T-cell (primary cell): ENCODE measurements around the gene ZNF445. TPM values are rescaled to one million over a fixed set of nuclear protein-coding genes. Genes with fewer than 3 reads are reported as not detected.

ENCODE experiments used
- ATAC-seq, 4 experiments: fragments of 200-7000 bp in 3 of 4; fragments of 150-1000 bp in 1 of 4; cut with Tn5 transposase; replicated peaks in 1 of 4; 1 replicate in 3 of 4; 2 replicates in 1 of 4; pipeline ENCODE4 v1.10.0; 2021; ENCODE audit warnings: moderate library complexity in 3 of 4, mild to moderate bottlenecking in 2 of 4, moderate number of reproducible peaks in 1 of 4
- CTCF ChIA-PET, 2 donors: fragments of 300-600 bp; sonication (Branson Sonifier 250); formaldehyde crosslinking; loops; one replicate each; lab custom pipeline; 2022; ENCODE audit warnings: antibody characterized with exemption in 2 of 2; lab: Charles Lee
- POLR2A ChIA-PET, 2 donors: fragments of 300-600 bp; sonication (Branson Sonifier 250); formaldehyde crosslinking; loops; one replicate each; lab custom pipeline; 2022; ENCODE audit warnings: antibody characterized with exemption in 2 of 2; lab: Charles Lee
- DNase-seq, 35 experiments: peaks; one replicate each; pipeline versions ENCODE4 v3.0.0 to v3.0.0-alpha.2; 2013 to 2023
- H3K27ac ChIP-seq: one replicate; pipeline ENCODE4 v1.5.1; 2013; ENCODE audit warnings: low read length
- H3K27me3 ChIP-seq, 2 experiments: replicated peaks in 1 of 2; 1 replicate in 1 of 2; 2 replicates in 1 of 2; pipeline versions ENCODE4 v1.6.1 to v1.7.0; 2013; ENCODE audit warnings: low read length in 1 of 2, mixed read lengths in 1 of 2; ENCODE audit not compliant: control insufficient read depth in 2 of 2, insufficient read depth in 2 of 2; ENCODE audit errors: extremely low read depth in 1 of 2
- H3K36me3 ChIP-seq, 2 donors: 1 replicate in 1 of 2; 2 replicates in 1 of 2; pipeline versions ENCODE4 v1.6.1 to v1.7.0; 2013; ENCODE audit warnings: low read length in 1 of 2; ENCODE audit not compliant: control insufficient read depth in 2 of 2, insufficient read depth in 1 of 2; ENCODE audit errors: extremely low read depth in 1 of 2
- H3K4me1 ChIP-seq, 2 experiments: 1 replicate in 1 of 2; 2 replicates in 1 of 2; pipeline versions ENCODE4 v1.6.1 to v1.7.0; 2013; ENCODE audit warnings: low read length in 2 of 2, mixed read lengths in 1 of 2; ENCODE audit not compliant: insufficient read depth in 2 of 2, control insufficient read depth in 1 of 2; ENCODE audit errors: extremely low read depth in 1 of 2
- H3K4me3 ChIP-seq, 2 donors: 1 replicate in 1 of 2; 2 replicates in 1 of 2; pipeline versions ENCODE4 v1.5.1 to v1.7.0; 2013; ENCODE audit warnings: mild to moderate bottlenecking in 2 of 2, low read length in 1 of 2, moderate library complexity in 1 of 2; ENCODE audit not compliant: control insufficient read depth in 1 of 2; ENCODE audit errors: extremely low read depth in 1 of 2
- H3K9me3 ChIP-seq: 2 replicates; pipeline ENCODE4 v1.7.0; 2013
- H3K27ac Mint-ChIP-seq, 2 donors: one replicate each; pipeline ENCODE4 v1.8.0; 2020 to 2021; ENCODE audit warnings: mild to moderate bottlenecking in 2 of 2, mixed read lengths in 2 of 2
- H3K27me3 Mint-ChIP-seq, 2 donors: one replicate each; pipeline ENCODE4 v1.8.0; 2021 to 2022; ENCODE audit warnings: mixed read lengths in 2 of 2
- H3K36me3 Mint-ChIP-seq: one replicate; pipeline ENCODE4 v1.8.0; 2021; ENCODE audit warnings: mixed read lengths
- H3K4me1 Mint-ChIP-seq, 3 donors: one replicate each; pipeline ENCODE4 v1.8.0; 2020 to 2022; ENCODE audit warnings: mixed read lengths in 3 of 3, mild to moderate bottlenecking in 1 of 3
- H3K4me3 Mint-ChIP-seq, 3 donors: one replicate each; pipeline ENCODE4 v1.8.0; 2020 to 2022; ENCODE audit warnings: mild to moderate bottlenecking in 3 of 3, mixed read lengths in 3 of 3, moderate library complexity in 3 of 3
- H3K9me3 Mint-ChIP-seq, 3 donors: one replicate each; pipeline ENCODE4 v1.8.0; 2020 to 2022; ENCODE audit warnings: mixed read lengths in 3 of 3
- WGBS: methylation state at CpG from one replicate; pipeline ENCODE4 v1.1.5; 2013; ENCODE audit warnings: missing lambda C conversion rate; ENCODE audit not compliant: insufficient coverage; 5-methylcytosine and 5-hydroxymethylcytosine counted together
- total RNA-seq, 35 experiments: library from RNA in 6 of 35; stranded (reverse) in 6 of 35; fragments of 120-200 nt in 1 of 35; gene quantifications; one replicate each; pipeline versions ENCODE4 v1.2.1 to v1.2.4 and lab custom pipeline; 2013 to 2026

The ZNF445 gene
- total RNA-seq, 5 donors from 2014 or later (not counting 1 experiment from before 2014, with no cell fraction given): 14.1 to 34.8 (median 29.6) TPM

DNA sequence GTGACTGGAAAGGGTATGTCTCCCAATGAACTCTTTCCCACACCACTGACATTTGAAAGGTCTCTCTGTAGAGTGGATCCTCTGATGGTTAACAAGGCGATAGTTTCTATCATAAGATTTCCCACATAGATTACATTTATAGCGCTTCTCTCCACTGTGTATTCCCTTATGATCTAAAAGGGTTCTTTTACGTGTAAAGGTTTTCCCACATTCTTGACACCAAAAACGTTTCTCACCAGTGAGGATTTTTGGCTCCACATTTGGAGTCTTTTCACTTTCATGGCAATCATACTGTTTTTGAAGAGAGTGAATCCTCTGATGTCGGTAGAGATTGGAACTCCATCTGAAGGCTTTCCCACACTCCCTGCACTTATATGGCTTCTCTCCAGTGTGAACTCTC is 30.5 kb downstream of the ZNF445 start:
- CTCF ChIA-PET: no interaction called here
- peaks cover 27 to 82% of the 10 kb centered on the region in 2 donors for H3K36me3 ChIP-seq
- no peak overlapping the region for H3K27ac Mint-ChIP-seq

GRCh38 chr3:44445786-44446185 is 31.7 kb downstream of the ZNF445 start:
- Histone ChIP-seq H3K27me3 (no peaks in the 10 kb centered on the region), H3K9me3 (peaks cover 5% of the 10 kb centered on the region), H3K36me3 (peaks cover 21 to 73% of the 10 kb centered on the region in 2 donors), H3K4me1 (peaks cover 0 to 6% of the 10 kb centered on the region in 2 experiments), H3K27ac (no peak overlapping the region), H3K4me3 (no peak overlapping the region)
- H3K4me3 Mint-ChIP-seq: no peak overlapping the region
- no peaks in the 10 kb centered on the region for H3K27me3 Mint-ChIP-seq
- no peak overlapping the region for H3K27ac Mint-ChIP-seq
- DNase-seq: no peak
- H3K9me3 Mint-ChIP-seq: peaks cover 0 to 21% (median 11%) of the 10 kb centered on the region in 3 donors
- ChIA-PET CTCF (no interaction called here), POLR2A (no interaction called here)
- peaks cover 66% of the 10 kb centered on the region for H3K36me3 Mint-ChIP-seq
- peaks cover 13 to 26% (median 24%) of the 10 kb centered on the region in 3 donors for H3K4me1 Mint-ChIP-seq
- 100% methylated on average over 1 of the region's 5 CpGs for WGBS
- no peak for ATAC-seq

More for the DNA sequence above, 30.5 kb downstream of the ZNF445 start:
- POLR2A ChIA-PET: no interaction called here
- Mint-ChIP-seq H3K4me1 (peaks cover 12 to 17% (median 16%) of the 10 kb centered on the region in 3 donors), H3K9me3 (peaks cover 0 to 21% (median 11%) of the 10 kb centered on the region in 3 donors), H3K36me3 (peaks cover 75% of the 10 kb centered on the region), H3K4me3 (no peak overlapping the region), H3K27me3 (no peaks in the 10 kb centered on the region)
- H3K4me3 ChIP-seq: no peak overlapping the region
- H3K9me3 ChIP-seq: peaks cover 5% of the 10 kb centered on the region
- DNase-seq: no peak
- H3K4me1 ChIP-seq: peaks cover 0 to 2% of the 10 kb centered on the region in 2 experiments
- no peak for ATAC-seq
- WGBS: no CpG with 5 or more reads among the region's 5 CpGs
- no peaks in the 10 kb centered on the region for H3K27me3 ChIP-seq
- H3K27ac ChIP-seq: no peak overlapping the region

- peaks cover 5% of the 10 kb centered on the region for H3K9me3 ChIP-seq
- H3K4me3 ChIP-seq: no peak overlapping the region
- 98% methylated on average over 3 of the region's 7 CpGs for WGBS
- no peak for ATAC-seq
- Mint-ChIP-seq H3K9me3 (peaks cover 0 to 21% (median 11%) of the 10 kb centered on the region in 3 donors), H3K36me3 (peaks cover 59% of the 10 kb centered on the region), H3K4me1 (peaks cover 20 to 33% (median 31%) of the 10 kb centered on the region in 3 donors), H3K4me3 (no peak overlapping the region), H3K27ac (peak overlapping the region in 1 of 2 donors; percentile 65), H3K27me3 (no peaks in the 10 kb centered on the region)
- H3K36me3 ChIP-seq: peaks cover 21 to 66% of the 10 kb centered on the region in 2 donors
- no peak overlapping the region for H3K27ac ChIP-seq
- ChIA-PET POLR2A (interaction anchor here in 1 of 2 donors (0.6 kb wide), 1 partner anchor 59 kb away, joined by 10 read pairs; no protein-coding TSS in a partner anchor), CTCF (no interaction called here)
- H3K27me3 ChIP-seq: no peaks in the 10 kb centered on the region
- DNase-seq: no peak
- peaks cover 4 to 11% of the 10 kb centered on the region in 2 experiments for H3K4me1 ChIP-seq
These were observed 32.4 kb downstream of the ZNF445 start for GRCh38 chr3:44444896-44445691.

DNA sequence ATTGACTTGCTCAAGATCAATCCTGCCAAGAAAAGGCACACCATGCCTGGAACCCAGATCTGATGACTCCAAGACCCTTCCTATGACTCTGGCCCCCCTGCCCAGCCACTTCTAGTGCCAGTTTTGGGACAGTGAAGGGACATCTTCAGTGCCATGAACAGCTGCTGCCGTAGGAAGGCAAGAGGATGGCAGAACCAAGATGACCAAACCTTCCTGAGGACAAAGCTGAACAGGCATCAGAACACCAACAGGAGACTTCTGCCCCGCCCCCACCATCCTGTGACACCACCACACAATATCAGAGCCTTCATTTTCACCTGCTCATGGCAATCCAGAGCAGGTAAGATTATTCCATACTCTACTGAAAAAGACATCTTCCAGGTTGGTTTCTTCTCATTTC is 33.0 kb downstream of the ZNF445 start:
- ChIA-PET CTCF (no interaction called here), POLR2A (interaction anchor here in 1 of 2 donors (0.6 kb wide), 1 partner anchor 60 kb away, joined by 10 read pairs; no protein-coding TSS in a partner anchor)
- Histone ChIP-seq H3K4me3 (no peak overlapping the region), H3K4me1 (peaks cover 9 to 17% of the 10 kb centered on the region in 2 experiments), H3K9me3 (peaks cover 5% of the 10 kb centered on the region), H3K36me3 (peaks cover 21 to 59% of the 10 kb centered on the region in 2 donors), H3K27ac (no peak overlapping the region), H3K27me3 (no peaks in the 10 kb centered on the region)
- no peaks in the 10 kb centered on the region for H3K27me3 Mint-ChIP-seq
- peak overlapping the region in 1 of 2 donors; percentile 30 for H3K27ac Mint-ChIP-seq
- ATAC-seq (no peak), DNase-seq (no peak)
- H3K9me3 Mint-ChIP-seq: peaks cover 0 to 21% (median 11%) of the 10 kb centered on the region in 3 donors
- peaks cover 53% of the 10 kb centered on the region for H3K36me3 Mint-ChIP-seq
- 100% methylated on average over 2 of the region's 2 CpGs for WGBS
- H3K4me3 Mint-ChIP-seq: no peak overlapping the region
- H3K4me1 Mint-ChIP-seq: peaks cover 26 to 40% (median 37%) of the 10 kb centered on the region in 3 donors

DNA sequence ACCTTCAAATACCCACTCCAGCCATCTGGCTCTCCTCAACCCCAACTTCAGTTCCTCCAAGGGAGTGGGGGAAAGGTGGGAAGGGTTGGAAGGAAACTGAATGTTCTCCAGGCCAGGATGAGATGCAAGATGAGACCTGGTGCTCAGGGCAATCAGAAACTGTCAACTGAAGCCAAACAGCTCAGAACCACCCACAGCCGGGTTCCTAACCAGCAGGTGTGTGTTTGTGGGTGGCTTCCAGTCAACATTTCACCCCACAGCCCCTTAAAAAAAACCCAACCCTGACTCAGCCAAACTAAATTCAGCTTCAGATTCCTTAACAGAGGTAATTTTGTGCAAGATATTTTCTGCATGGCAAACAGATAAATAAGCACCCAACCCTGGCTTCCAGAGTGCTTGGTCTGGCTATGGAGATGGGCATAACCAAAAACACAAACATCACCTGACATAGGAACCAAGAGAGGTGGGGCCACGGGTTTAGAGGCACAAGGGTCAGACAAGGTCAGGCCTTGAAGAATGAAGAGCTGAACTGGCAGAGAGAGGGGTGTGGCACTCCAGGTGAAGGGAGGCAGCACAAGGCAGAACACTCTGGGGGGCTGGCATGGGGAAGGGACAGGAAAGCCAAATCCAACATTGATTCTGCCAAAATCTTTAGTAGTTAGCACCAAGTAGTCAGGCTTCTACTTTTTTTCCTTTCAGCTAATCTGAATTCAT is 34.7 kb downstream of the ZNF445 start:
- Mint-ChIP-seq H3K27ac (peak overlapping the region; percentile 24 to 95), H3K27me3 (no peaks in the 10 kb centered on the region), H3K4me3 (no peak overlapping the region), H3K9me3 (peaks cover 0 to 7% (median 2%) of the 10 kb centered on the region in 3 donors), H3K4me1 (peaks cover 30 to 48% (median 46%) of the 10 kb centered on the region in 3 donors), H3K36me3 (peaks cover 36% of the 10 kb centered on the region)
- no peak for DNase-seq
- CTCF ChIA-PET: no interaction called here
- Histone ChIP-seq H3K4me3 (no peak overlapping the region), H3K9me3 (no peaks in the 10 kb centered on the region), H3K27me3 (no peaks in the 10 kb centered on the region), H3K27ac (peak overlapping the region; percentile 23), H3K36me3 (peaks cover 7 to 42% of the 10 kb centered on the region in 2 donors), H3K4me1 (peaks cover 12 to 24% of the 10 kb centered on the region in 2 experiments)
- POLR2A ChIA-PET: interaction anchor here in 1 of 2 donors (0.6 kb wide), 1 partner anchor 256 kb away, joined by 5 read pairs; no protein-coding TSS in a partner anchor
- WGBS: no CpG with 5 or more reads among the region's 2 CpGs
- no peak for ATAC-seq
